Measurements from ENCODE around the gene SLC30A4.

GRCh38 chr15:45476410-45476809 is 46.1 kb downstream of the SLC30A4 start:
- no peak for TF ChIP-seq CTCF (IDR thresholded peaks at IDR 0.05)
- no peak for TF ChIP-seq POLR2A (IDR thresholded peaks at IDR 0.05)
- no peak for TF ChIP-seq EP300 (IDR thresholded peaks at IDR 0.05)
